Ovary (tissue), 3 donors: Measurements from ENCODE around the gene KIAA1191.

Source experiments
- CTCF ChIP-seq, 3 donors: fragments of 450-650 bp in 2 of 3; fragments of 200-600 bp in 1 of 3; IDR thresholded peaks; one replicate each; pipeline versions ENCODE4 v1.5.1 to v1.8.0; 2016 to 2022; ENCODE audit warnings: antibody characterized with exemption in 3 of 3, mild to moderate bottlenecking in 1 of 3
- POLR2A ChIP-seq: fragments of 450-650 bp; IDR thresholded peaks from one replicate; pipeline ENCODE4 v1.6.1; 2017; ENCODE audit warnings: antibody characterized with exemption, mild to moderate bottlenecking, moderate library complexity
- donor health status: DM: no; HTN: no; CAD: no.

- TF ChIP-seq CTCF (IDR thresholded peaks at IDR 0.05) (no peak), POLR2A (no peak)
These were observed 40.0 kb upstream of the KIAA1191 start for GRCh38 chr5:176401281-176402205.
